ENCODE results near the gene CPZ.

Gene CPZ

DNA sequence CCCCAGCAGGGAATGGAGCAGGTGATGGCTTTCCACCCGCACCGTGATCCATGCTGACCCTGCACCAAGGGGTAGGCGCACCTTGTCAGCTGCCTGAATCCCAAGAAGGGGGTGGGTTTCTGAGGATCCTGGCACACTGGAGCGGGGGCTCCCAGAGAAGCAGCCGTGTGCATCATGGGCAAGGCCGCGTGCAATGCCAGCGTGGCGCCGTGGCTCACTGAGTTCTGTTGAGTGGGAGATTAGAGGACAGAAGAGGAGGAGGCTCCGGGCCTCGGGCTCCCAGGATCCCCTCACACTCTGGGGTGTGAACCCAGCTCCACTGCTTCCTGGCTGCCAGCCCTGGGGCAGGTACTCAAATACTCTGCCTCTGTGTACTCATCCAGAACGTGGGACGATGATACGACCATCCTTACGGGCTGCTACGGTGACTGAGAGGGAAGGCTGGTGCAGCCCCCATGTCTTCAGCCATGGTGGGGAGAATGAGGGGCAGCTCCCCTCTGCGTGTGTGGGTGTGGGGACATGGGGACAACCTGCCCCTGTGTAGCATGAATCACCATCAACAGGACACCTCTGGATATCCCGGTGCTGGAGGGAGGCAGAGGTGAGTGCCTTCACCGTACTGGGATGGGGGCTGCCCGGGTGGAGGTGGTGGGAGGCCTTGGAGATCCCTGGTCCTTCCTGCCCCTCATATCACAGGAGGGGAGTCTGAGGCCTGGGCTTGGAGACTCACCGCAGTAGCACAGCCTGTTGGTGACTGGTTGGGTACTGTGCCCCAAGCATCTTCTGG lies 52.6 kb downstream of the CPZ start:
- Histone ChIP-seq H3K9ac (ENCODE audit: low read length) (no peak overlapping the region), H3K36me3 (ENCODE audit: insufficient read depth, low read length) (no peaks in the 10 kb centered on the region), H4K20me1 (ENCODE audit: insufficient read depth, low read length) (no peaks in the 10 kb centered on the region), H3K4me3 (ENCODE audit: low read depth, low read length, poor library complexity, severe bottlenecking) (no peak overlapping the region), H3K79me2 (ENCODE audit: insufficient read depth, low read length) (no peaks in the 10 kb centered on the region), H3K9me2 (ENCODE audit: low read depth, low read length) (no peaks in the 10 kb centered on the region), H3F3A (ENCODE audit: insufficient read depth, low read length) (no peaks in the 10 kb centered on the region), H3K27ac (ENCODE audit: low read depth, low read length, poor library complexity, severe bottlenecking) (no peak overlapping the region), H3K4me2 (ENCODE audit: low read length) (no peak overlapping the region), H2AFZ (ENCODE audit: low read length) (no peak overlapping the region), H3K27me3 (ENCODE audit: insufficient read depth, low read length) (no peaks in the 10 kb centered on the region), H3K9me3 (ENCODE audit: low read length) (no peaks in the 10 kb centered on the region), H3K4me1 (ENCODE audit: insufficient read depth, low read length, severe bottlenecking) (no peaks in the 10 kb centered on the region)
- TF ChIP-seq, protein P1, sequence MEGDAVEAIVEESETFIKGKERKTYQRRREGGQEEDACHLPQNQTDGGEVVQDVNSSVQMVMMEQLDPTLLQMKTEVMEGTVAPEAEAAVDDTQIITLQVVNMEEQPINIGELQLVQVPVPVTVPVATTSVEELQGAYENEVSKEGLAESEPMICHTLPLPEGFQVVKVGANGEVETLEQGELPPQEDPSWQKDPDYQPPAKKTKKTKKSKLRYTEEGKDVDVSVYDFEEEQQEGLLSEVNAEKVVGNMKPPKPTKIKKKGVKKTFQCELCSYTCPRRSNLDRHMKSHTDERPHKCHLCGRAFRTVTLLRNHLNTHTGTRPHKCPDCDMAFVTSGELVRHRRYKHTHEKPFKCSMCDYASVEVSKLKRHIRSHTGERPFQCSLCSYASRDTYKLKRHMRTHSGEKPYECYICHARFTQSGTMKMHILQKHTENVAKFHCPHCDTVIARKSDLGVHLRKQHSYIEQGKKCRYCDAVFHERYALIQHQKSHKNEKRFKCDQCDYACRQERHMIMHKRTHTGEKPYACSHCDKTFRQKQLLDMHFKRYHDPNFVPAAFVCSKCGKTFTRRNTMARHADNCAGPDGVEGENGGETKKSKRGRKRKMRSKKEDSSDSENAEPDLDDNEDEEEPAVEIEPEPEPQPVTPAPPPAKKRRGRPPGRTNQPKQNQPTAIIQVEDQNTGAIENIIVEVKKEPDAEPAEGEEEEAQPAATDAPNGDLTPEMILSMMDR (IDR thresholded peaks at IDR 0.05; ENCODE audit: low read length): no peak
- TF ChIP-seq EZH2 (IDR thresholded peaks at IDR 0.05; ENCODE audit: borderline replicate concordance, low read length): no peak

DNA sequence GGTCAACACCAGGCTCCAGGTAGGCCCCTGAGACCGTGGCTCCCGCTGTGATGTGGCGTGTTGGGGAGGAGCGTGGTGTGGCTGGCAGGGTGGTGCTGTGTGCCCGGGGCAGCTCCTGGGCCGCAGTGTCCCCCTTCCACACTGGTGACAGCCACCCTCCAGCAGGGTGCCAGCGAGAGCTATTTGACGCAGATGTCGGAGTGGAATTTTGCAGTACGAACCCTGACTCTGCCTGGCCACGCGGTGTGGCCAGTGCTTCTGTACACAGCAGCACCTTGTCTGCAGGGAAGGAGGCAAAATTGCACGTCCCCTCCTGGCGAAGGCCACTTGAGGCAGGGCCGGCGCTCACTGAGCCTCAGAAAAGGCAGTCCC lies 53.2 kb downstream of the CPZ start:
- H3K4me1 ChIP-seq (ENCODE audit: insufficient read depth, low read length, severe bottlenecking): no peaks in the 10 kb centered on the region
- no peak overlapping the region for H3K4me2 ChIP-seq (ENCODE audit: low read length)
- H3K4me3 ChIP-seq (ENCODE audit: low read depth, low read length, poor library complexity, severe bottlenecking): no peak overlapping the region
- no peak overlapping the region for H3K9ac ChIP-seq (ENCODE audit: low read length)
- H4K20me1 ChIP-seq (ENCODE audit: insufficient read depth, low read length): no peaks in the 10 kb centered on the region
- H2AFZ ChIP-seq (ENCODE audit: low read length): no peak overlapping the region
- no peaks in the 10 kb centered on the region for H3K27me3 ChIP-seq (ENCODE audit: insufficient read depth, low read length)
- TF ChIP-seq, protein P1 (IDR thresholded peaks at IDR 0.05; ENCODE audit: low read length): no peak
- no peaks in the 10 kb centered on the region for H3K9me3 ChIP-seq (ENCODE audit: low read length)
- H3K79me2 ChIP-seq (ENCODE audit: insufficient read depth, low read length): no peaks in the 10 kb centered on the region
- H3F3A ChIP-seq (ENCODE audit: insufficient read depth, low read length): no peaks in the 10 kb centered on the region
- no peaks in the 10 kb centered on the region for H3K36me3 ChIP-seq (ENCODE audit: insufficient read depth, low read length)
- H3K27ac ChIP-seq (ENCODE audit: low read depth, low read length, poor library complexity, severe bottlenecking): no peak overlapping the region
- H3K9me2 ChIP-seq (ENCODE audit: low read depth, low read length): no peaks in the 10 kb centered on the region

DNA sequence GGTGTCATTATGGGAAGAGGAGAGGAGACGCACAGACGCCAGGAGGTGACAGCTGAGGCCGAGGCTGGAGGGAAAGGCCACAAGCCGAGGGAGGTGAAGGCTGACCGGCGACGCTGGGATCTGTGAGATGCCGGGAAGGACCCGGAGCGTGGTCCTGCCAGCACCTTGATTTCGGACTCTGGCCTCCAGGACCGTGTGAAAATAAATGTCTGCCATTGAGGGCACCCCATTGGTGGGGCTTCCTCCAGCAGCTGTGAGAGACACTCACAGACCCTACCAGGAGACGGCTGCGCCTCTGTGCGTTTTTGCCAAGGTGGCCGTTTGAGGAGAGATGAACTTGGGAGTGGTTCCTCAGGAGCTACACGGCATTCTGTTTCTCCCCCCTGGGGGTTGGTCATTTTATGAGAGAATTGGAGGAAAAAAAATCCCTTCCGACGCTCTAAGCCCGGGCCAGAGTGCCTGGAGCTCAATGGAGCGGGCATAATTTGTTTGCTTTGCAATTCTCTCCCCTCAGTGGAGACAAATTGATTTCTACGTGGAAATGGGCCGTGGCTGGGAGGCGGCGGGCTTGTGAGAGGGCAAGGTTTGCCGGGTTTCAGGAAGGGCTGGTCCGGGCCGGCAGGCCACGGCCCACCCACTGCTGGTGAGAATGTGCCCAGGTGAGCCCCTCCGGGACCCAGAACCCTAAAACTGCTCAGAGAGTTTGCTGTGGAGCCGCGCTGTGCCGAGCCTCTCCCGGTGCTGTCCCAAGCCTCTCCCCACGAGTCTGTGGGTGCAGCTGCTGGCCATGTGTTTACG lies 53.9 kb downstream of the CPZ start:
- TF ChIP-seq EZH2 (IDR thresholded peaks at IDR 0.05; ENCODE audit: borderline replicate concordance, low read length): no peak
- TF ChIP-seq, protein P1 (IDR thresholded peaks at IDR 0.05; ENCODE audit: low read length): no peak
- Histone ChIP-seq H3F3A (ENCODE audit: insufficient read depth, low read length) (no peaks in the 10 kb centered on the region), H3K4me1 (ENCODE audit: insufficient read depth, low read length, severe bottlenecking) (no peaks in the 10 kb centered on the region), H3K9me3 (ENCODE audit: low read length) (no peaks in the 10 kb centered on the region), H2AFZ (ENCODE audit: low read length) (no peak overlapping the region), H3K9ac (ENCODE audit: low read length) (no peak overlapping the region), H4K20me1 (ENCODE audit: insufficient read depth, low read length) (no peaks in the 10 kb centered on the region), H3K9me2 (ENCODE audit: low read depth, low read length) (no peaks in the 10 kb centered on the region), H3K4me3 (ENCODE audit: low read depth, low read length, poor library complexity, severe bottlenecking) (no peak overlapping the region), H3K36me3 (ENCODE audit: insufficient read depth, low read length) (no peaks in the 10 kb centered on the region), H3K27me3 (ENCODE audit: insufficient read depth, low read length) (no peaks in the 10 kb centered on the region), H3K4me2 (ENCODE audit: low read length) (no peak overlapping the region), H3K27ac (ENCODE audit: low read depth, low read length, poor library complexity, severe bottlenecking) (no peak overlapping the region), H3K79me2 (ENCODE audit: insufficient read depth, low read length) (no peaks in the 10 kb centered on the region)

All from OCI-LY1 (cell line).